DOHH2 (cell line): ENCODE measurements around the gene OPN1SW.

ENCODE experiments used
- H3F3A ChIP-seq: fragments of 200-600 bp; sonication (generic), shearing (Covaris generic); 2 replicates; pipeline ENCODE4 v1.6.0; 2016; ENCODE audit warnings: antibody characterized with exemption, mild to moderate bottlenecking; ENCODE audit not compliant: control insufficient read depth, insufficient read depth
- H3K27ac ChIP-seq: fragments of 200-600 bp; sonication (generic); 2 replicates; pipeline ENCODE4 v1.5.1; 2014; ENCODE audit warnings: low read depth, mild to moderate bottlenecking, low read length, moderate library complexity
- H3K27me3 ChIP-seq: fragments of 200-600 bp; sonication (generic); 2 replicates; pipeline ENCODE4 v1.6.1; 2014; ENCODE audit warnings: mild to moderate bottlenecking, low read length, mixed read lengths; ENCODE audit not compliant: control insufficient read depth
- H3K36me3 ChIP-seq: fragments of 200-600 bp; sonication (generic); 2 replicates; pipeline ENCODE4 v1.6.1; 2014; ENCODE audit warnings: mild to moderate bottlenecking, low read length, moderate library complexity, mixed read lengths; ENCODE audit not compliant: control insufficient read depth
- H3K4me1 ChIP-seq: fragments of 200-600 bp; sonication (generic); 2 replicates; pipeline ENCODE4 v1.6.1; 2014; ENCODE audit warnings: mild to moderate bottlenecking, low read length, mixed read lengths; ENCODE audit not compliant: control insufficient read depth
- H3K4me2 ChIP-seq: fragments of 200-600 bp; sonication (generic); 2 replicates; pipeline ENCODE4 v1.6.0; 2014; ENCODE audit warnings: mild to moderate bottlenecking, low read length, moderate library complexity
- H3K4me3 ChIP-seq: fragments of 200-600 bp; sonication (generic); 2 replicates; pipeline ENCODE4 v1.5.1; 2014; ENCODE audit warnings: mild to moderate bottlenecking, low read length, mixed read lengths
- H3K79me2 ChIP-seq: fragments of 200-600 bp; sonication (generic); 2 replicates; pipeline ENCODE4 v1.6.1; 2014; ENCODE audit warnings: mild to moderate bottlenecking, low read length, mixed read lengths; ENCODE audit not compliant: control insufficient read depth
- H3K9me2 ChIP-seq: fragments of 200-600 bp; sonication (generic); replicated peaks from 2 replicates; pipeline ENCODE4 v1.6.1; 2014; ENCODE audit warnings: mild to moderate bottlenecking, low read length, mixed read lengths; ENCODE audit not compliant: control insufficient read depth
- H3K9me3 ChIP-seq: fragments of 200-600 bp; sonication (generic); 2 replicates; pipeline ENCODE4 v1.6.1; 2014; ENCODE audit warnings: antibody characterized with exemption, low read length, mixed read lengths; ENCODE audit not compliant: control insufficient read depth, insufficient read depth
- H4K20me1 ChIP-seq: fragments of 200-600 bp; sonication (generic); 2 replicates; pipeline ENCODE4 v1.6.0; 2014; ENCODE audit warnings: low read depth, mild to moderate bottlenecking, antibody characterized with exemption, low read length, moderate library complexity; ENCODE audit not compliant: control insufficient read depth, insufficient read depth
- EZH2phosphoT487 ChIP-seq: fragments of 200-600 bp; sonication (generic); IDR thresholded peaks from 2 replicates; pipeline ENCODE4 v1.6.1; 2017; ENCODE audit warnings: borderline replicate concordance, mild to moderate bottlenecking, antibody characterized with exemption, low read length, moderate library complexity, mixed read lengths
- TF ChIP-seq, protein P1 (sequence below): fragments of 200-600 bp; sonication (generic); IDR thresholded peaks from one replicate; pipeline ENCODE4 v1.5.1; 2014; ENCODE audit warnings: antibody characterized with exemption, mild to moderate bottlenecking, low read depth, low read length; ENCODE audit not compliant: poor library complexity, severe bottlenecking

The OPN1SW gene, protein sequence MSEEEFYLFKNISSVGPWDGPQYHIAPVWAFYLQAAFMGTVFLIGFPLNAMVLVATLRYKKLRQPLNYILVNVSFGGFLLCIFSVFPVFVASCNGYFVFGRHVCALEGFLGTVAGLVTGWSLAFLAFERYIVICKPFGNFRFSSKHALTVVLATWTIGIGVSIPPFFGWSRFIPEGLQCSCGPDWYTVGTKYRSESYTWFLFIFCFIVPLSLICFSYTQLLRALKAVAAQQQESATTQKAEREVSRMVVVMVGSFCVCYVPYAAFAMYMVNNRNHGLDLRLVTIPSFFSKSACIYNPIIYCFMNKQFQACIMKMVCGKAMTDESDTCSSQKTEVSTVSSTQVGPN

DNA sequence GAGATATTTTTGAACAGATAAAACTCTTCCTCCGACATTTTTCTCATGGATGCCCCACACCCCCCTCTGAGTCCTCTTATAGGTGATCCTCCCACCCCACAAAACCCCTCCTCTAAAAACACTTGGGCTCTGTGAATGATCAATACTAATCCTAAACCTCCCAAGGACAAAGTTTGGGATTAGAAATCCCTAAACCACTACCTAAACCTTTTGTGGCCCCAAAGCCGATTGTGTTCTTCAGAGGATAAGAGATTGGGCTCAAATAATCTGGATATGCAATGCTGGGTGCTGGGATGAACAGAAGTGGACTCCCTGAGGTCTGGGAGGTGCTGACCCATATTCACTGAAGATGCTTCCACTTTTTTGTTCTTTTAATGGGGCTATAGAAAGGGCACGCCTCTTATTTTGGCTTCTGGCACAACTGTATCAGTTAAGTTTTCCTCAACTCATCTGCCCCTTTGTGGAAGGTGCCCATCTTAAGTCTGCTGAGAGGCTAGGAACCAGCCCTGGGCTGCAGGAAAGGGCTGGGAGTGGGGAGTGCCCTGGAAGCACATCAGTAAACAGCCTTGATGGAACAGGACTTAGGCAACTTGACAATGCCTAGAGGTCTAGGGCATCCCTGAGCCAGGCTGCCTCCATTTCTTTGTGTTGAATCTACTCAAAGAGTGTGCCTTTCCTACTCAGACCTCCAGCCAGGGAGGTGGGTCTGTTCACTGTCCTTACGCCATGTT, at the start of gene OPN1SW:
OPN1SW (minus strand) TSS at position 51 of the 731 bp plus-strand sequence; CDS start at position 38, 13 bp downstream.
- Histone ChIP-seq H4K20me1 (no peaks in the 10 kb centered on the region), H3K4me3 (no peak within 1 kb of the TSS), H3K36me3 (peaks cover 24% of the 10 kb centered on the region), H3K9me2 (no peaks in the 10 kb centered on the region), H3K9me3 (no peaks in the 10 kb centered on the region), H3K4me2 (no peak within 1 kb of the TSS), H3K4me1 (no peaks in the 10 kb centered on the region), H3K27me3 (no peaks in the 10 kb centered on the region), H3F3A (0 out of 2 replicates have a peak, but pooled peaks cover 8% of the 10 kb centered on the region), H3K27ac (no peak within 1 kb of the TSS), H3K79me2 (no peaks in the 10 kb centered on the region)
- TF ChIP-seq EZH2phosphoT487, result no peak
- TF ChIP-seq, protein P1, sequence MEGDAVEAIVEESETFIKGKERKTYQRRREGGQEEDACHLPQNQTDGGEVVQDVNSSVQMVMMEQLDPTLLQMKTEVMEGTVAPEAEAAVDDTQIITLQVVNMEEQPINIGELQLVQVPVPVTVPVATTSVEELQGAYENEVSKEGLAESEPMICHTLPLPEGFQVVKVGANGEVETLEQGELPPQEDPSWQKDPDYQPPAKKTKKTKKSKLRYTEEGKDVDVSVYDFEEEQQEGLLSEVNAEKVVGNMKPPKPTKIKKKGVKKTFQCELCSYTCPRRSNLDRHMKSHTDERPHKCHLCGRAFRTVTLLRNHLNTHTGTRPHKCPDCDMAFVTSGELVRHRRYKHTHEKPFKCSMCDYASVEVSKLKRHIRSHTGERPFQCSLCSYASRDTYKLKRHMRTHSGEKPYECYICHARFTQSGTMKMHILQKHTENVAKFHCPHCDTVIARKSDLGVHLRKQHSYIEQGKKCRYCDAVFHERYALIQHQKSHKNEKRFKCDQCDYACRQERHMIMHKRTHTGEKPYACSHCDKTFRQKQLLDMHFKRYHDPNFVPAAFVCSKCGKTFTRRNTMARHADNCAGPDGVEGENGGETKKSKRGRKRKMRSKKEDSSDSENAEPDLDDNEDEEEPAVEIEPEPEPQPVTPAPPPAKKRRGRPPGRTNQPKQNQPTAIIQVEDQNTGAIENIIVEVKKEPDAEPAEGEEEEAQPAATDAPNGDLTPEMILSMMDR, result no peak

DNA sequence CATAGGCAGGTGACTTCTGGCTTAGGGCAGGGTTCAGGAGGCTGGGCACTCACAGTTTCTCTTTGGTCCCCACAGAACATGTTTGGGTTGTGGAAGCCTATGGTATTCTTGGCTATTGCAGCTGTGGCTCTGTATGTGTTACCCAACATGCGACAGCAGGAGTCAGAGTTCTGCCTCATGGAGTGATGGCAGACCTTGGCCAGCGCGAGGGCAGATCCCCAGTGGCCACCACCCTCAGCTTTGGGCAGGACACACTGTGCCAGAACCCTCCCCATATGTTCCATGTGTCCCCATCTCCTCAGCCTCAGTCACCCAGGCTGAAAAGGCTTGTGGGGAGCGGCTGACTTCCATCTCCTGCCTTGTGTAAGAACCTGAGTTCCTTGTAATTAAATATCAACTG, 46.1 kb upstream of the OPN1SW start:
- Histone ChIP-seq H3K79me2 (no peaks in the 10 kb centered on the region), H3K9me3 (no peaks in the 10 kb centered on the region), H3K36me3 (no peaks in the 10 kb centered on the region), H4K20me1 (no peaks in the 10 kb centered on the region), H3K27me3 (no peaks in the 10 kb centered on the region), H3K9me2 (no peaks in the 10 kb centered on the region), H3K27ac (no peak overlapping the region), H3K4me3 (no peak overlapping the region), H3K4me2 (no peak overlapping the region), H3K4me1 (peaks cover 4% of the 10 kb centered on the region; the same call in 1 of the 2 replicates), H3F3A (peaks cover 4% of the 10 kb centered on the region)
- TF ChIP-seq EZH2phosphoT487, result no peak
- TF ChIP-seq, protein P1, result no peak

DNA sequence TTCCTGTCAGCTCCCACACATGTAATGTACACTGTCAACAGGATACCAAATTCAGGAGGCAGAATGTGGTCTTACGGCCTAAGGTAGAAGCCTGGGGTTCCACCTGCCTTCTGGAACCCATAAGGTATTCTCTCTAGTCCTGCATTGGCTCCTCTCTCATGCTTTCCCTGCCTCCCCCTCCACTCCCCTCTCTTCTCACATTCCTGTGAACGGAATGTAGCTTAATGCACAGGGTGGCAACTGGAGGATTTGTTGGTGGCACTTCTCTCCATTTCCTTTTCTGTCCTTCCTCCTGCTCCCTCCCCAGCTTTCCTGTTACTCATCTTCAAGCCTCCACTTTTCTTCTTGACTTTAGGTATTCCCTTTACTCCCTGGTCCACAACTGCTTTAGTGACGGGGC, 43.1 kb upstream of the OPN1SW start:
- Histone ChIP-seq H3K27ac (no peak overlapping the region), H3K79me2 (no peaks in the 10 kb centered on the region), H3K9me3 (no peaks in the 10 kb centered on the region), H3K36me3 (no peaks in the 10 kb centered on the region), H4K20me1 (no peaks in the 10 kb centered on the region), H3K4me2 (no peak overlapping the region), H3K27me3 (no peaks in the 10 kb centered on the region), H3K4me3 (no peak overlapping the region), H3K4me1 (peaks cover 15% of the 10 kb centered on the region), H3K9me2 (no peaks in the 10 kb centered on the region), H3F3A (peaks cover 4% of the 10 kb centered on the region)
- TF ChIP-seq, protein P1, result no peak
- TF ChIP-seq EZH2phosphoT487, result no peak
